ENCODE results near the gene C12orf56. TPM values are rescaled to one million over a fixed set of nuclear protein-coding genes. Genes with fewer than 3 reads are reported as not detected.

C12orf56 gene
- total and polyA plus RNA-seq, 8 donors = 1.5 to 1.7 (median 1.5) TPM; not detected in 5

DNA sequence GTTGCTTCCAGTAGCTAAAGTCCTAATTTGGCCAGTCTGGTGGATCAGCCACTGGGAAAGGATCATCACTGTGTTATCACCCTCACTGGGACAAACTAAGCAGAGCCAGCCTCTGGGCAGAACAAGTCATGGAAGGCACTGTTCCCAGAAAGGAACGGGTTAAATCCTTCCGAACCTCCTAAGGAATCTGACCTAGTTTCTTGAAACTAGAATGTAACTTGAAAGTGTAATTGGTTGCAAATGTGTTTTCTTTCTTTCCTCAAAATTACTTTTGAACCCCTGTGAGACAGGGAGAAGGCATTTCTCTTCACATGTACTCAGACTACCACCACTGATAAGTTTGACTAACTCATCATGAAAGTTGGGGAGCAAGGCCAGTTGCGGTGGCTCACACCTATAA, 149.8 kb downstream of the C12orf56 start:
- Histone ChIP-seq H3K4me1 (no peaks in the 10 kb centered on the region), H3K27ac (no peak overlapping the region), H3K36me3 (no peaks in the 10 kb centered on the region), H3K9me3 (no peaks in the 10 kb centered on the region), H3K4me3 (no peak overlapping the region), H3K27me3 (no peaks in the 10 kb centered on the region)
- DNase-seq = no peak
- WGBS, 5 donors = 74 to 91% (median 82%) methylated on average over 3 of the region's 3 CpGs
- TF ChIP-seq, protein P1, sequence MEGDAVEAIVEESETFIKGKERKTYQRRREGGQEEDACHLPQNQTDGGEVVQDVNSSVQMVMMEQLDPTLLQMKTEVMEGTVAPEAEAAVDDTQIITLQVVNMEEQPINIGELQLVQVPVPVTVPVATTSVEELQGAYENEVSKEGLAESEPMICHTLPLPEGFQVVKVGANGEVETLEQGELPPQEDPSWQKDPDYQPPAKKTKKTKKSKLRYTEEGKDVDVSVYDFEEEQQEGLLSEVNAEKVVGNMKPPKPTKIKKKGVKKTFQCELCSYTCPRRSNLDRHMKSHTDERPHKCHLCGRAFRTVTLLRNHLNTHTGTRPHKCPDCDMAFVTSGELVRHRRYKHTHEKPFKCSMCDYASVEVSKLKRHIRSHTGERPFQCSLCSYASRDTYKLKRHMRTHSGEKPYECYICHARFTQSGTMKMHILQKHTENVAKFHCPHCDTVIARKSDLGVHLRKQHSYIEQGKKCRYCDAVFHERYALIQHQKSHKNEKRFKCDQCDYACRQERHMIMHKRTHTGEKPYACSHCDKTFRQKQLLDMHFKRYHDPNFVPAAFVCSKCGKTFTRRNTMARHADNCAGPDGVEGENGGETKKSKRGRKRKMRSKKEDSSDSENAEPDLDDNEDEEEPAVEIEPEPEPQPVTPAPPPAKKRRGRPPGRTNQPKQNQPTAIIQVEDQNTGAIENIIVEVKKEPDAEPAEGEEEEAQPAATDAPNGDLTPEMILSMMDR (IDR thresholded peaks at IDR 0.05) = no peak
- TF ChIP-seq POLR2A (IDR thresholded peaks at IDR 0.05) (no peak), POLR2AphosphoS5 (IDR thresholded peaks at IDR 0.05) (no peak), EP300 (IDR thresholded peaks at IDR 0.05) (no peak)
- intact Hi-C loops (cut with DNase I; ENCODE audit: low total_unique reads) = no loop called here

DNA sequence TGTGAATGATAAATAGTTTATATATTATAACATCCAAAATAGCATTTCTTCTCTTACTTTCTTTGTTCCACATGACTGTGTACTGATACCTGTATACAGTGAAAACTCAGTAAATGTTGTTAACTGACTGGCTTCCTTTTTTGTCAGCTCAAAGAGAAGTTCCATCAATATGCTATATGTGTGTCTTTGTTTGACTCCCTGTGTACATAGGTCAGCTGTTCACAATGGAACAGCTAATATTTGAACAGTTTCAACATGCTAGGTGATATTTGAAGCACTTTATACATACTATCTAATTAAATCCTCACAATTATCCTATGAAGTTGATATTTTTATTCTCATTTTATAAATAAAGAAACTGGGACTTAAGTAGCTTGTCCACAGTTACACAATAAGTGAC, 153.2 kb downstream of the C12orf56 start:
- TF ChIP-seq, protein P1 (IDR thresholded peaks at IDR 0.05) = no peak
- TF ChIP-seq EP300 (IDR thresholded peaks at IDR 0.05) = no peak
- TF ChIP-seq POLR2AphosphoS5 (IDR thresholded peaks at IDR 0.05) = no peak
- TF ChIP-seq POLR2A (IDR thresholded peaks at IDR 0.05) = no peak
- H3K36me3 ChIP-seq = no peaks in the 10 kb centered on the region
- H3K9me3 ChIP-seq = no peaks in the 10 kb centered on the region
- H3K4me1 ChIP-seq = no peaks in the 10 kb centered on the region
- intact Hi-C loops (cut with DNase I; ENCODE audit: low total_unique reads) = no loop called here
- no peaks in the 10 kb centered on the region for H3K27me3 ChIP-seq
- no peak overlapping the region for H3K4me3 ChIP-seq
- DNase-seq = no peak
- H3K27ac ChIP-seq = no peak overlapping the region

DNA sequence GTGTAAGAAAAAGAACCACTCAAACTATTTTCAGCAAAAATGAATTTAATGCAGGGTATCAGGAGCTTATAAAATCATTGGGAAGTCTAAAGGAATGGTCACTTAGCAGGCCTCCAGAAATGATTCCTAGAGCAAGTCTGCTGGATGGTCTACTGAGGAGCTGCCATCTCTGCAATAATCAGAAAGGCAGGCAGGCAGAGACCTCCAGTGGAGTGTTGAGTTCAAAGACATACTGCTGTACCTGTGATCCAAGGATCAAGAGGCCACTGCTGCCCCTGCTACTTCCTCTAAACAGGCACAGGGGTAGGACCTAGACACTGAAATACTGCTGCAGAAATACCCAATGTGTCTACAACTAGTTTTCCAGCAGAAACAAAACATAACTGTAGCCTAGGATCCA, 154.0 kb downstream of the C12orf56 start:
- no peaks in the 10 kb centered on the region for H3K36me3 ChIP-seq
- H3K27me3 ChIP-seq = no peaks in the 10 kb centered on the region
- H3K4me3 ChIP-seq = no peak overlapping the region
- intact Hi-C loops (cut with DNase I; ENCODE audit: low total_unique reads) = no loop called here
- TF ChIP-seq, protein P1 (IDR thresholded peaks at IDR 0.05) = no peak
- TF ChIP-seq EP300 (IDR thresholded peaks at IDR 0.05) (no peak), POLR2AphosphoS5 (IDR thresholded peaks at IDR 0.05) (no peak), POLR2A (IDR thresholded peaks at IDR 0.05) (no peak)
- H3K9me3 ChIP-seq = no peaks in the 10 kb centered on the region
- no peak overlapping the region for H3K27ac ChIP-seq
- no peaks in the 10 kb centered on the region for H3K4me1 ChIP-seq
- DNase-seq = no peak

DNA sequence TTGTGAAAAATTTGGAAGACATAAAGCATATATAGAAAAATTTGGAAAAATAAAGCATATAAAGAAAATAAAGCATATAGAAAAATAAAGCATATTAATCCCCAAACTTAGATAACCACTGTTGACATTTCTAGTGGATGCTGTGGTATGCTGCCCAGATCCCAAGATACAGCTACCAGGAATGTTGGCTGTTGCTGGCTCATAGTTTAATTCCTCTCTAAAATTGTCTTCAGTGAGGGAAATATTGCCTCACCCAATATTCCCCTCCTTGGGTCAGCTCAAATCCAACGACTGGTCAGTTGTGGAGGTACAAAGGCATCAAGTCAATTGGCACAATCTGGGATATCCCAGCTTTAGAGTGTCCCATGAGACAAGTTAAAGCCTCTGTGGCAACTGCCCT, 158.4 kb downstream of the C12orf56 start:
- DNase-seq = no peak
- WGBS, 5 donors = 63 to 79% (median 69%) methylated on average over 1 of the region's 1 CpG
- H3K36me3 ChIP-seq = no peaks in the 10 kb centered on the region
- no peaks in the 10 kb centered on the region for H3K9me3 ChIP-seq
- H3K4me1 ChIP-seq = no peaks in the 10 kb centered on the region
- no peak overlapping the region for H3K27ac ChIP-seq
- no peak for TF ChIP-seq POLR2A (IDR thresholded peaks at IDR 0.05)
- TF ChIP-seq, protein P1 (IDR thresholded peaks at IDR 0.05) = no peak
- TF ChIP-seq POLR2AphosphoS5 (IDR thresholded peaks at IDR 0.05) = no peak
- no peak for TF ChIP-seq EP300 (IDR thresholded peaks at IDR 0.05)
- H3K4me3 ChIP-seq = no peak overlapping the region
- intact Hi-C loops (cut with DNase I; ENCODE audit: low total_unique reads) = no loop called here
- H3K27me3 ChIP-seq = no peaks in the 10 kb centered on the region

All from stomach (tissue), 9 donors.